Activated CD4-positive, alpha-beta T cell treated with anti-CD3 and anti-CD28 coated beads, Interleukin-2, Interleukin-4, amounts not matched to agents 100 ng/mL and 50 ng/mL, durations not matched to agents 16 hours and 8 hours (primary cell): ENCODE results near the gene BTG4.

ENCODE experiments used
- DNase-seq: peaks from one replicate; pipeline ENCODE4 v3.0.0-alpha.2; 2020; ENCODE audit warnings: low spot score

The BTG4 gene

DNA sequence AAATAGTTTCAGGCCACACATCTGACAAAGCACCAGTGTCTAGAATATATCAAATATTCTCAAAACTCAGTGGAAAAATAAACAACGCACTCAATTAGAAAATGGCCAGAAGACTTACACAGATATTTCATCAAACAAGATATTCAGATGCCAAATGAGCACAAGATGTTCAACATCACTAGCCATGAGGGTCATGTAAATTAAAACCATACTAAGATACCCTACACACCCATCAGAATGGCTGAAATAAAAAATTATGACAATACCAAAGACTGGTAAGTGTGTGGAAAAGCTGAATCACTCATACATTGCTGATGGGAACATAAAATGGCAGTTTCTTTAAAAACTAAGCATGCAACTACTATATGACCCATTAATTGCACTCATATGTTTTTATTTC lies 21.7 kb downstream of the BTG4 start:
- DNase-seq = no peak

DNA sequence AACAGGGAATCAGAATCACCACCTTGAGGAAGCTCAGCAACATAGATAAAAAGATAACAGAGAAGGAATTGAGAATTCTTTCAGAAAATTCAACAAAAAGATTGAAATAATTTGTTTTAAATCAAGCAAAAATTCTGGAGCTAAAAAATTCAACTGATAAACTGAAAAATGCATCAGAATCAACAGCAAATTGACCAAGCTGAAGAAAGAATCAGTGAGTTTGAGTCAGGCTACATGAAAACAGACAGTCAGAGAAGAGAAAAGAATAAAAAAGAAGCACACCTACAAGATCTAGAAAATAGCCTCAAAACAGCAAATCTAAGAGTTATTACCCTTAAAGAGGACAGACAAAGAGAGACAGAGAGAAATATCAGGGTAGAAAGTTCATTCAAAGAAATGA lies 28.8 kb downstream of the BTG4 start:
- DNase-seq = no peak

DNA sequence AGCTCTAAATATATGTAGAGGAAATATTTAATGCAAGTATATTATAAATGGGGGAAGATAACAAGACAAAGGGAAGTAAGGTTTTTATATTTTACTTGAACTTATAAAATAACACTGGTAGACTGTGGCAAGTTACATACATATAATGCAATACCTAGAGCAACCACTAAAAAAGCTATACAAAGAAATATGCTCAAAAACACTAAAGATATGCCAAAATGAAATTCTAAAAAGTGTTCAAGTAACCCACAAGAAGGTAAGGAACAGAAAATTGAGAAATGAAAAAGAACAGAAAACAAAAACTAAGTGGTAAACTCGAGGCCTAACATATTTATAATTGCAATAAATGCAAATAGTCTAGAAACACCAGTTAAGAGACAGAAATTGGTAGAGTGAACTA lies 32.5 kb downstream of the BTG4 start:
- DNase-seq = no peak

DNA sequence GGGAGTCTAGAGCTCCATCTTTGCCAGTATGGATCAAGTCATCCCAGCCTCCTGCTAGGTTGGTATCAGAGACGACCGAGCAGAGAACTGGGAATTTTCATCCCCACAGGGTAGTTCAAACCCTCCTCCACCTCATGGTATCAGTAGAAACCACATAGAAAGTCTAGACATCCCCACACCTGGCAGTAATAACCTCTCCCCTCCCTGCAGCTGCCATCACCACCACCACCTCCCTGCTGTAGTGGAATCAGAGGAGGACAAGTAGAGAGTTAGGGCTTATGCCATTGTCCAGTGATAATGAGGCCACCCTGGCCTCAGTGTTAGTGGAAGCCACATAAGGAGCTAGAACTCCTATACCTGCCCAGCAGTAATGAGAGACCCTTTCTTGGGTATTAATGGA lies 34.3 kb downstream of the BTG4 start:
- DNase-seq = no peak

DNA sequence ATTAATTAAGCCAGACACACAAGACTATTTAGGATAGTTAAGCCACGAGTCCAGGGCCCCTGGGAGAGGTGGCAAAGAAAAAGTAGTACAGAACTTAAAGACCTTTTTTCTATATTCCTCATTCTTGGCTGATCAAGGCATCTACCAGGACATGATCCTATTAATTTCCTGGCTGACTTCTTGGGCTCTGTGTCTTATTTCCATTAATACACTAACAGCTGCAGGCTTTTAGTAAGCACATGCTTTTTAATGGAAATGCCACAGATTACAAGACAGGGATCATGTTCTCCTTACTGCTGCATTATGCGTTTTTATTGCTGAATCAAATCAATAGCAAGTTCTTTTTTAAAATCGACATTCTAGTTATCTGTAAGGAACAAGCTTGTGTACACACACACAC lies 35.2 kb downstream of the BTG4 start:
- DNase-seq = no peak

DNA sequence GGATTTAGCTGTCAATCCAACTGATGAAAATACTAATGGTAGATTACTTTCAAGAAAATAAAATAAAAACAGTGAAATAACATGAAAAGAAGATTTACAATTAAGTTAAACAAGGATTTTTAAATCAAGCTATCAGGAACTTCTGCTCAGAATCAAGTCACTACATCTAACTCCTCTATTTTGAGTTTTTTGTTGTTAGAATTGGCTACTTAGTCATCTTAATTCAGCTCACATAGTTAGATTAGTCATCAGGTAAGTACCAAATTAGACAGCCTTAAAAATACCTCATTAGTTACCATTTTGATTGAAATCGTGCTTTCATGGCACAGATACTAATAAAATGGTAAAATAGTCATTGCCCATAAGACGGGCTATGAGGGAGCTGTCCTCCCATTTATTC lies 35.8 kb downstream of the BTG4 start:
- DNase-seq = no peak

DNA sequence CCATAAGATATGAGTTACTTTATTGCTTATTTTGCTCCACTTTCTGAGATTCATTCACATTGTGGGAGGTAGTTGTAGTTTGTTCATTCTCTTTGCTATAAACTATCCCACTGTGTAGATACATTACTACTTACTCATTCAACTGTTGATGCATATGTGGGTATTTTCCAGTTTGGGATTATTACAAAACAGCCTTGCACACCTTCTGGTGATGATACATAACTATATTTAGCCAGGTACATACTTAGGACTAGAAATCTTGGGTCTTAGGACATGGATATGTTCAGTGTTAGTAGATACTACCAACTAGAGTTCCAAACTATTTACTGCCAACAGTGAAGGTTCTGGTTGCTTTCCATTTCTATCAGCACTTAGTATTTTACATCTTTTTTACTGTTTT lies 37.8 kb downstream of the BTG4 start:
- DNase-seq = no peak

DNA sequence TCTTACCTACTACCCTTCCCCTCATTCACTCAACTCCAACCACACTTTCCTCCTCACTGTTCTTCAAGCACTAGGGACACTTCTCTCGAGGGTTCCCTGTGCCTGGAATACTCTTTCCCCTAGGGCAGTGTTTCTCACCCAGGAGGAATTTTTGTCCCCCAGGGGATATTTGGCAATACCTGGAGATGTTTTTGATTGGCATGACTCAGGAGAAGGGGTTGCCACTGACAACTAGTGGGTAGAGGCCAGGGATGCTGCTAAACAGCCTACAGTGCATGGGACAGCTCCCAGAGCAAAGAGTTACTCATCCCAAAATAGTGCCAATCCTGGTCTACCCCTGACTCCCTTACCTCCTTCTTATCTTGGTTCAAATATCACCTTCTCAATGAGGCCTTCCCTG lies 40.0 kb downstream of the BTG4 start:
- no peak for DNase-seq

DNA sequence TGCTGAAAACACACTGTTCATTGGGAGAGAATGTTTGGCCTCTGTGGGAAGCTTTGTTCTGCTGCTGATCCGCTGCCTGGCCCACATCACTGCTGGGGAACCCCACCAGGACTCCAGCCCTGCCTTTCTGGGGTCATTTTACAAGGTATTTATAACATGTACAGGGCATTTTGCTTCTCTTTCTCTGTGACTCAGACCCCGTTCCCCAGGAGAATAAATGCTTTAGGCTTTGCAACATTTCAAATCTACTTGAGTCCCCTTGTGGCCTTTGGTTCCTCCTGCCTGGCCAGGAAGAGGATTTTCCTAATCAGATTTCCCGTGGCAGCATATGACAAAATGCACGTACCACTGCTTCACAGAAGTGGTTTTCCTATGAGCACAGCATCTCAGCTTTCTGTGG lies 43.0 kb downstream of the BTG4 start:
- DNase-seq = no peak

DNA sequence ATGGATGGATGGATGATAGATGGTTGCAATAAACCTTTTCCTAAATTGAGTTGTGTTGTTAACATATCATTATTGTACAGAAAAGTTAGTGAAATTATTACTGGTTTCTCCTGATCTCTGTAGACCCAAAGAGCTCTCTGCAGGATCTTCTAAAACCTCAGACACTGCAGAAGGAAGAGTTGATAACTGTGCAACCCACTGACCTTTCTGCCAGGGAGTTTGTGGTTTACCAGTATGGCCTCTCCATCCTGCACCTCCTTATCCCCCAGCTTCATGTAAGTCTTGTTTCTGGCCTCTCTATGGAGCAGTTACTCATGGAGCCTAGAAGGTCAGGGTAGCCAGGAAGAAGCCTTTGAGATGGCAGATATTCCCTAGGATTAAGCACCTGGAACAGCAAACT lies 45.6 kb downstream of the BTG4 start:
- no peak for DNase-seq

DNA sequence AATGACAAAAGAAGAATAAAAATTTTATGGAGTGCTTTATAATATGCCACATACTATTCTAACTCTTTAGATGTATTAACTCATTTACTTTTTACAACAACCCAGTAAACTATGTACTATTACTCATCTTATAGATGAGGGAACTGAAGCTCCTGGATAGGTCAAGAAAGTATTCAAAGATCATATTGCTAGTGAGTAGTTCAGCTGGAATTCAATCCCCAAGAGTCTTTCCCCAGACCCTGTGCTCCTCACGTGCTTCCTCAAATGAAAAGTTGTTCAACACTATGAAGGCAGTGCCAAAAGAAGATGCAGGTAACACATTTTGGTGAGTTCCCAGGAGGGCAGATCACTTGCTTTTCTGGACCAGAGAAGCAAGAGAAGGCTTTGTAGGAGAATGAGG lies 46.8 kb downstream of the BTG4 start:
- no peak for DNase-seq

DNA sequence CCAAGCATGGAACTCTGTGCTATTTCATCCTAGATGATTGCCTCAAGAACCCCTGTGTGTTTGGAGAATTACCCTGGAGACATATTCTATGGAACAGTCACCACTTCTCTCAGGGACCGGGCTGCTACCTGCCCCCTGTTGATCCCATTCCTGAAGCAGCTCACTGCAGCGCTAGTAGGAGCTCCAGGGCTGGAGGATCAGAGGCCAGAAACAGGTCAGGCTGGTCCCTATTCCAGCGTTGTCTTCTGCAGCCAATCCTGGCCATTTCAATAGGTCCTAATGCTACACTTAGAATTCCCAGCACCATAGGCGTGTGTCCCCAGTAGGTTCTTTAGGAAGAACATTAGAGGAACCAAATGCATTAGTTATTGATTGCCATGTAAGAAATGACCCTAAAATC lies 48.9 kb downstream of the BTG4 start:
- no peak for DNase-seq

DNA sequence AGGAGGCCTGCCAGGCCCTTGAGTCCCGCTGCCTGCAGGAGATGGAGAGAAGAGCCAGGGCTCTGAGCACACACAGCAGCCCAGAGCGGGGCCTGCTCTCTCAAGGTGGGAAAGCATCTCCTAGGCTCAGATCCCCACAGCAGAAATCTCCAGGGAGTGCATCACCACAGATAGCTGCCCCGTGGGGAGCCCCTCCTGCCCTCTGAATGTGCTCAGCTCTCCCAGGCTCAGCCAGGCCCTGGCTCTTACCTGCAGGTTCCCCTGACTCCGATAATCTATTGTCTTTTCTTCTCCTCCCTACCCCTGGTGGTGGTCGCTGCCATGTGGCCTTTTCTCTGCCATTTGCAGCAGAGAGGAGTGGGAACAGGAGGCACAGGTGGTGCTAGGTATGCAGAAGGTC lies 49.9 kb downstream of the BTG4 start:
- no peak for DNase-seq

DNA sequence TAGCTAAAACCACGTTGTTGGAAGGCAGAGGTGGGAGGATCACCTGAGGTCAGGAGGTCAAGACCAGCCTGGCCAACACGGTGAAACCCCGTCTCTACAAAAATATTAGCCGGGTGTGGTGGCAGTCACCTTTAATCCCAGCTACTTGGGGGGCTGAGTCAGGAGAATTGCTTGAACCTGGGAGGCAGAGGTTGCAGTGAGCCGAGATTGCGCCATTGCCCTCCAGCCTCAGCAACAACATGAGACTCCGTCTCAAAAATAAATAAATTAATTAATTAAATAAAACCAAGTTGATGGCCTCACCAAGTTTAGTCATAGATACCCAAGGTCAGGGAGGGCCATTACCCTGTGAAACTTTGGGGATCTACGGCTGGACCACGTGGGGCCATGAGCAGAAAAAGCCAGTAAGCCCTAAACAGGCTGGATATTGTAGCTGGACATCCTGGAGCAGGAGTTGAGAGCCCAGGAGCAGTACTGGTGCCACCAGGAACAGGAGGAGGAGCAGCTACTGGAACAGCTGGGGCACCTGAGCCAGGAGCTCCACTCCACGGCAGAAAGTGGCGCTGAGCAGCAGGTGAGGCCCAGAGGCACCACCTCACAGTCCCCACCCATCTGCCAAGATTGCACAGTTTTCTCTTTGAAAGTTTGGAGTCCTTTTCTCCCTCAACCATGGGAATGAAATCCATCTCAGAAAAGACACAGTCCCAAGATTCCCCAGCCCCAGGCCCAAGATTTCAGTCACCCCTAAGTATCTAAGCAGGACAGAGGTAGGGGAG lies 50.5 kb downstream of the BTG4 start:
- no peak for DNase-seq

DNA sequence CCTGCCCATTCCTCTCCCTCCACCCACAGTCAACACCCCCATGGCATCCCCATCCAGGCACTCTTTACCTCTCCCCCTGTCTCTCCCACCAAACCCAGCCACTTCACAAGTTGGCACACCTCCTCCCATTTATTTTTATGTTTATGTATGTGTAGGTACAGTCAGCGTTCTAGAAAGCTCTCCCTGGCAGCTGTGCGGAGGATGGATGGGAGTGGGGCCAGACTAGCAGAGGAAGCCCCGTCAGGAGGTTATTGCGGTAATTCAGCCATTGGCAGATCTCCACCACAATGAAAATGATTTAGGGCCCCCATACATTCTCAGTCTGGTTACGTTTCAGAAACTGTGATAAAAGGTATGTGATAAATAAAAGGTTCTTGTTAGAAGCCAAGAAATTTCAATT lies 51.3 kb downstream of the BTG4 start:
- DNase-seq = no peak

DNA sequence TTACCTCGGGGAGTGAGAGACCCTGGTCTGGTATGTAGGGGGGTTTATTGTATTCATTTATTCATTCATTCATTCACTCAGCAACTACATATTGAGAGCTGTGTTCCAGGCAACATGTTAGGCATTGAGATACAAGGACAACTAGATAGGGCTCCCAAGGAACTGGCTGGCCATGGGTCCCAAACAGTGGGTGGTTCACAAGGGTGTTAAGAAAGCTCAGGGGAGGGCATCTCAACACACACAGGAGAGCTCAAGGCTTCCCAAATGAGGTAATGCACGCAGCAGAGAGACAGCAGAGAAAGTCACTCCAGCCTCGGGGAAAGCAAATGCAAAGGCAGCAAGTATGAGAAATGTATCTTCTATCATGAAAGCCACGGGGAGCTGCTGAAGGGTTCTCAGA lies 51.8 kb downstream of the BTG4 start:
- no peak for DNase-seq

DNA sequence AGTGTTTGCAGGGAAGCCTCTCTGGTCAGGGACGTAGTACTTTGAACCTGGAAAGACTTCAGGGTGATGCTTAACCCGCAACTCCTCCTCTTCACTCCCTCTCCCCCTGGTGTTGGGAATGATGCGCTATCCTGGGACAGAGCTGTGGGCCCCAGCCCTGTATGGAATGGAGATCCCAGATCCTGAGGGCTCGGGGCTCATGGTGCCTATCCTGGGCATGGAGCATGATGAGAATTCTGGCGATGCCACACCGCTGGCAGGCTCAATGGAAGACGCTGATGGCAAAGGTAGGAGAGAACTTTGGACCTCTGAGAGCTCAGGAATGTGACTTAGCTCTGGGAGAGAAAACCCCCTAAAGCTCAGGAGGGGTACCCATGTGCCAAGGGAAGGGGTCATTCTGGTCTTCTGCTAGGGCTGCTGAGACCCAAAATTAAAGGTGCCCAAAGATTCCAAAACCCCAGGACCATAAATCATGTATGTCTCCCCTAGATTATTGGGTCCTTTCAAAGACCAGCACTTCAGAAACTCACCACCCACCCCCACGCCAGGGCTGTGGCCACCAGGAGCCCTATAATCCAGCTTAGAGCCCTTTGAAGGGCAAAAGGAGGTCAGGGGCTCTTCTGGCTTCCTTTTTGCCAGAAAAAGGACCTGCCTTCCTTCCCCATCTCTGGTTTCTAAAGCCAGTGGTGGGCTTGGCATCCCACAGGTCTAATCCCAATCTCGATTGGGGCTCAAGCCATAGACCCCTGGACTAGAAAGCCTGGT lies 52.5 kb downstream of the BTG4 start:
- DNase-seq = no peak

DNA sequence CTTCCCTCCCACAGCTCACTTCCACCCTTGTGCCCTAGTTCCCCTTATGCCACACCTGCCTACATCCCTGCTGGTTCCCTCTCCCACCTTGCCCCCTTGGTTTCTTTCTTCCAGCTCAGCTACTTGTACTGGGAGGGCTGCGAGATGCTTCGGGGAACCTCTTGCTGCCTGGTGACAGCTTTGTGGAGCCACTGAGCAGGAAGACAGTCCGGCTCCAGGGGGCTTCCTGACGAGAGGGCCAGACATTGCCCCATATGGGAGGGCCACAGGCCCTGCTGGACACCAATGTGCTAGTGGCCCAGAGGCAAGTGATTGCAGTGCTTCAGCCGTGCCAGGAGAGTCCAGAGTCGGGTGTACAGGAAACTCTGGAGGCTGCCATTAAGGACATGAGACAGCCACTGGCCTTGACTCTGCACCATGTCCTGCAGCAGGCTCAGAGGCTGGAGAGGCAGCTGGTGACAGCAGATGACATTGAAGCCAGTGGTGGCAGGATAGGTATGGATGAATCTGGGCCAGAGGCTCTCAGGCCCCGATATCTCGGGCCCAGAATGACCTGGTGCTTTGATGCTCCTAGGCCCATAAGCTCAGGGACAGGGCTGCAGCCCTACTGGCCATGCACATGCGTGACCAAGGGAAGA lies 54.3 kb downstream of the BTG4 start:
- no peak for DNase-seq

DNA sequence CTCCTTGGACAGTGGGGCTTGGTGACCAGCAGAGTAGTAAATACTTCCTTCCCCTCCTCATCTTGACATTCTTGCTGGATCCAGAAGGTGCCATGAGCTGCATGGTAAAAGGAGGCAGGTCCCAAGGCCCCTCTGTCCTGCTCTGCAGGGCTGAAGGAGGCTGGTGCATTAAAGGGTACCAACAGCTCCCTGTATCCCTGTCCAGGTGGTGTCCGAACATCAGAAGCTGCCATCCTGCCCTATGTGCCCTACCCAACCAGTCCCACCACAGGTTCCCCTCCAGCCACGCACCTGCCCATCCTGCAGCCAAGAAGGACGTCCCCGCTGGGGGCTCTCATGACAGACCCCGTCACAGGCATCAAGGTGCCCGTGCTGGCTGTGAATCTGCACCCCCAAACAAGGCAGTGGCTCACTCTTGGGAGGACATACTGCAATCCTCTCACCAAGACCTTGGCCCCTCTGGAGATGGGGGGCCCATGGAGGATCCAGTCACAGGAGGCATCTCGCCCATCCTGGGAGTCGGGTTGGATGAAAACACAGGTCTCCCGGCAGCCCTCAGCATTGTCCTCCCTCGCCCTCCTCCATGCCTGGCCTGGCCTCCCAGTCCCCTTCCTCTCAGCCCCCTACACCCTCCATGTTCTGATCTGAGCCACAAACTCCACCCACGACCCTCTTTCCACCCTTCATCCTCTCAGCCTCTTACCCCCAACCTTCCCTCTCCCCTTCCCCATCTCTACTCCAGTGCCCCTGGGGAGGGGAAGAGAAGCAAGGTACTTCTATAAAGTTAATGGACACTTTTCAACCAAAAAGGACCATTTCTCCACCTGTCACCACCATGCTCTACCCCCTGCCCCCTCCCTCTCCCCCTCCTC lies 55.1 kb downstream of the BTG4 start:
- no peak for DNase-seq

DNA sequence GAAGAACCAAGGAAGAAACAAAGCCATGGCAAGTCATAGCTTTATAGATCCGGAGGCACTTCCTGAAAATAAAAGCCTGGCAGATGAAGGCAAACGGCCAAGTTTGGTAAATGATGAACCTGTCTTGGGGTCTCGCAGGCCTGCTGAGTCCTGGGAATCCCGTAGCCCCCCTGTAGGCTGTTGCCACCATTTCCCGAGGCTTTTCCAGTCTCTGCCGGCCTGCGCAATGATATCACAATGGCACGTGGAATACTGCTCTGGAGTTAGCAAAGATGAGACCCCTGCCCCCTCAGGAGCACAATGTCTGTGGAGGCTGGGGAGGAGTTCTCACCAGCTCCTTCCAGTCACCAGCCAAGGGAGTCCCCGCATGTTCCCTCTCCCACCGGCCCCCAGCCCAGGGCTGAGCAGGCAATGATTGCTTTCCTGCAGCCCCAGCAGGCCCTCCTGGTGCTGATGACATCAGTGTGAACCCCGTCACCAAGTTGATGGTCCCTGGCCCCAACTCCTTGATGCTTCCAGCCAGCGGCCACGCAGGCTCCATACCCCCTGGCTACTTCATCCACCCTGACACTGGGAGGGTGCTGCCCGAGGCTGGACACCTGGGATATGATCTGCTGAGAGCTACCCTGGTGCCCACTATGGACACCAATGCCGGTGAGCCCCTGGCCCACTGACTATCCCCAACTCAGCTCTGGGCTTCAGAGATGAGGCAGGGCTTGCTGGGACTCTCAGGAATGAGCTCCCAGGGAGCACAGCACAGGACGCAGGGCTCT lies 55.9 kb downstream of the BTG4 start:
- DNase-seq = no peak

DNA sequence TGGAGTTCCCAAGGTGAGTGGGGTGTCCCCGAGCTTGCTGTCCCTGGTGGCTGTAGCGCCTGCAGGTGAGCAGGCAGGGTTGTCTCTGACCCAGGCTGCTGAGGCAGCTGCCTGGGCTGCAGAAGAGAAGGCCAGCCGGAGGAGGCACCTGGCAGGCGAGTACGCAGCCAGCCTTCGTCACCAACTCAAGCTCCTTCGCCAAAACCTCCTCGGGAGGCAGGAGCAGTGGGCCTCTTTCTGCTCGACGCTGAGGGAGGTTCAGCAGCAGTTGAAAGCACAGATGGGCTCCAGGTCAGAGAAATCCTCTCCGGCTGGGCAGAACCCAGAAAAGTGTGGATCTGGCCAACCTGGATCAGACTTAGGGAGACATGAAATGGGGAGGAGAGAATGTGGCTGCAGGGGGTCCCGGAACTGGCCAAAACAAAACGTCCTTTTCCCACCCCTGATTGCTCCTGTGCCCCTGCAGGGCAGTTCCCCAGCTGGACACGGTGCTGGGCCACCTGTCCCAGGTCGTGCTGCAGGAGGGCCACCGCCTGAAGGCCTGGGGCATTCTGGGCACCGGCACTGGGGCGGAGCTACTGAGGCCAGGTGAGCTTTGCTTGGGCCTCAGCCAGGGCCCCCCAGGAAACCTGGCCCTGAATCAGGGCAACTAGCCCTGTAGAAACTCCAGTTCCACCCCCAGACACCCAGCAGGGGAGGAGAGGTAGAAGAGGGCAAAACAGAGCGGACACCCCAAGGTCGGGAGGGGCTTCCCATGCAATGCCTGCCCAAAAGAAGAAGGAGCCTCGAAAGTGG lies 56.7 kb downstream of the BTG4 start:
- DNase-seq = no peak
